GM19452 (cell line): ENCODE data around the gene KRT6C.
"Not testable (repeated sequence)": the region's sequence is repeated elsewhere in the genome, so short reads cannot be mapped to it uniquely, and the experiment has no call there.

Experiments used
- ATAC-seq: cut with Tn5 transposase; IDR thresholded peaks from one replicate; pipeline ENCODE4 v1.9.1; 2021; ENCODE audit not compliant: unreplicated experiment

Gene KRT6C

DNA sequence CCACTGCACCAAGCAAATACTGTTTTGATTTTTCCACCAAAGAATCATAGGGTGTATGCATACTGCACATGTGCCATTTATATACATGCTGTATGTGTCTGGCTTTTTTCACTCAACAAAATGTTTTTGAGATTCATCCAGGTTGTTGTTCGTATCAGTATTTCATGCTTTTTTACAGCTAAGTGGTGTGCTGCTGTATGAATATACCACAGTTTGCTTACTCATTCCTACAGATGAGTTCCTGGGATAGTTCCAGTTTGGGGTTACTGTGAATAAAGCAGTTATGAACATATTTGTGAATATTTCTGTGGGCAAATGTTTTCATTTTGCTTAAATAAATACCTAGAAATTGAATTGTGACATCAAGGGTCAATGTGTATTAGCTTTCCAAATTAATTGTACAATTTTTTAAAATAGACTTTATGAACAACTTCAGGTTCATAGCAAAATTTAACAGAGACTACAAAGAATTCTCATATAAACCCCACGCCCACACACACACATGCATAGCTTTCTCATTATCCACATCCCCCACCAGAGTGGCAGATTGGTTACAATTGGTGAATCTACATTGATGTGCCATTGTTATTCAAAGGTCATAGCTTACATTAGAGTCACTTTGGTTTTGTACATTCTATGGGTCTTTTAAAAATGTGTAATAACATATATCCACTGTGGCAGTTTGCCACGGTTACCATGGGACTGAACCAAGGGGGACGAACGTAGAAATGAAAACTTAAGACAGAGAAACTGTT is 26.4 kb upstream of the KRT6C start:
- no peak for ATAC-seq

- no peak for ATAC-seq
These were observed 25.3 kb upstream of the KRT6C start for GRCh38 chr12:52498946-52499345.

DNA sequence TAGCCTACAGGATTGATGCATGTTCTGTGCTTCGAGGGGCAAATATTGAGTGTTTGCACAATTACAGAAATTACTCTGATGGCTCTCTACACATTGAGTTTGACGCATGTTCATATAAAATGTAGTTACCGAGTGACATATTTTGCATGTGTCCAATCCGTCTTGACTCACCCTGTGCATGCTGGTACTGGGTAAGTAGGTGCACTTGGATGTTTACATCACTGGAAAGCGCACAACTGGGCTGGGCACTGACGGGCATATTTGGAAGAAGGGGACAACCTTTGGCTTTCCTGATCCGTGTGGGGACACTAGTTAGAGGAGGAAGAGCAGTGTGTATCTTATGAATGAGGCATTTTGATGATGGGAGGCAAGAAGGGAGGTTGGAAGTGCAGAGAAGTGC is 24.4 kb upstream of the KRT6C start:
- no peak for ATAC-seq

- ATAC-seq, result no peak
These were observed 23.0 kb upstream of the KRT6C start for GRCh38 chr12:52496590-52497071.

- ATAC-seq, result no peak
These were observed 22.4 kb upstream of the KRT6C start for GRCh38 chr12:52496054-52496453.

DNA sequence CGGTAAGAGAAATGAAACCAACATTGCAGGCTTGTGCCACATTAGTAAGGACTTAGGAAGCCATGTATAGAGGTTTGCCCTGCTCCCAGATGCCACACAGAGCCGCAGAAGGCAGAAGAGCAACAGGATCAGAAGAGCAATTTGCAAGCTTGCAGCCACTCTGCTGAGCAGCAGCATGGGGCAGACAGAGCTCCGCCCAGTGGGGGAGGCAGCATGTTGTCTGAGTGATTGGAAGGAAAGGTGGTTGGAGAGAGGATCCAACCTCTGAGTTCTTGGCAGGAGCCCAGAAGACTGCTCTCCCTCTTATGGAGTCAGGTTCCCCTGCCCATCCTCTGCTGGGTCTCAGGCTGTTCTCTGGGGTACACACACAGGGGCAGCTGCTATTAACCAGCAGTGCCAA is 21.8 kb upstream of the KRT6C start:
- ATAC-seq, result no peak

- ATAC-seq, result no peak
These were observed 20.9 kb upstream of the KRT6C start for GRCh38 chr12:52494518-52494917.

DNA sequence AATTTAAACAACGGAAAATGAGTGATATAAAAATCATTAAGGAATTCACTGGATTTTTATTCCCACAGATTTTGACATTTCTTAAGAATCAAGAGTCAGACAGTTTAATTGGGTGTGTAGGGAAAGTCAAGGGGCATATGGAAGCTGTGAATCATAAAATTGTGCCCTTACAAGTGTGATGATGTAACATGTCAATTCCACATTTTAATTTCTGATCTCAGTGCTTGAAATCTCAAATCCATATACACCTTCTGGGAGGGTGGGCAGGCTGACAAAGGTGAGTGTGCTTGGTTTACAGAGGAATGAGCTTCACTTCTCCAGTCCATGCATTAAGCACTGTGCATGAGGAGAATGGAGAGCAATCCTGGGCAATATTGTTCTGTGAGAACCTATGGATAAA is 20.5 kb upstream of the KRT6C start:
- no peak for ATAC-seq

DNA sequence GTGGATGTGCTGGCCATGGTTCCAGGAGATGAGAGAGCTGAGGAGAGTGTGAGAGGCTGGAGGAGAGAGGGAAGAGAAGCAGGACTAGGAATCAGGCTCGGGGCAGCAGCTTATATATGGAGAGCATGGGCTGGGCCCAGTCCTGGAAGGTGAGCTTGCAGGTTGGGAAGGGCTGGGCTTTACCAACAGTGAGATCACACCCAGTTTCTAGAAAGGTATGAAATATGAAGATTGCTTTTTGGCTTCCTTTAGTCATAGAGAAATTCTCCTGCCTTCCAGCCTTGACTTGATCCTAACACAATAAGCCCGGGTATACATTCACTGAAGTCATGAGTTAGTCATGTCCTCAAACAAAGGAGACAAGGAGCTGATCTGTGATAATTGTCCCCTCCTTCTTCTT is 19.6 kb upstream of the KRT6C start, which contains the start of gene KRT6A:
Gene KRT6A, minus strand, starts transcription at position 86 of the 400 bp plus-strand sequence. Its CDS starts 69 bp downstream, at position 17.
- no peak for ATAC-seq

GRCh38 chr12:52492405-52492804 is 18.8 kb upstream of the KRT6C start:
- not testable (repeated sequence) for ATAC-seq

DNA sequence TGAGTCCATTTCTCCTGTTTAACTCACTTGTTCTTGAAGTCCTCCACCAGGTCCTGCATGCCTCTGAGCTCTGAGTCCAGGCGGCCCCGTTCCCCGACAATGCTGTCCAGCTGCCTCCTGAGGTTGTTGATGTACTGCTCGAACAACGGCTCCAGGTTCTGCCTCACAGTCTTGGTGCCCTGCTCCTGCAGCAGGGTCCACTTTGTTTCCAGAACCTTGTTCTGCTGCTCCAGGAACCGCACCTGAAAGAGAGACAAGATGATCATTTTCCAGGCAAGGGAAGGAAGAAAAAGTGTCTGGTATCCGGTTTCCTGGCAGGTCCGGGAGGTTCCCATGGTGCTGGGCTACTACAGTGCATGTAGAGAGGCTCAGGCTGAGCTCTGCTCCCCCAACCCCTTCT is 17.9 kb upstream of the KRT6C start:
- not testable (repeated sequence) for ATAC-seq

DNA sequence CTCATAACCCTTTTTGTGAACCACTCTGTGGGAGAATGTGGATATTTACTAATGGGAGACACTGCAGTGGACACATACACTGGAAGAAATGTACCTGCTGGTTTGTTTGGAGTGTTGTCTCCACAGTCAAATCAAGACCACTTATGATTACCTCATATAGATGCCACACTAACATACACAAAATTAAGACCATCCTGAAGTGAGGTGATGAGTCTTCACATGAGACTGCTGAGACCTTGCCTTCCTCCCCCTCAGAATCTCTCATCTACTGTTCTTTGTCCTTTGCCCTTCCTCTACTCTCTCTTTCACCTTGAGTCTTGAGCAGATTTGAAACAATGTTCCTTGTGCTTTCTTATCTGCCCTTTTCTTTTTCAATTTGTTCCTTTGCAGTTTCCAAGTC is 15.1 kb upstream of the KRT6C start:
- ATAC-seq, result no peak

DNA sequence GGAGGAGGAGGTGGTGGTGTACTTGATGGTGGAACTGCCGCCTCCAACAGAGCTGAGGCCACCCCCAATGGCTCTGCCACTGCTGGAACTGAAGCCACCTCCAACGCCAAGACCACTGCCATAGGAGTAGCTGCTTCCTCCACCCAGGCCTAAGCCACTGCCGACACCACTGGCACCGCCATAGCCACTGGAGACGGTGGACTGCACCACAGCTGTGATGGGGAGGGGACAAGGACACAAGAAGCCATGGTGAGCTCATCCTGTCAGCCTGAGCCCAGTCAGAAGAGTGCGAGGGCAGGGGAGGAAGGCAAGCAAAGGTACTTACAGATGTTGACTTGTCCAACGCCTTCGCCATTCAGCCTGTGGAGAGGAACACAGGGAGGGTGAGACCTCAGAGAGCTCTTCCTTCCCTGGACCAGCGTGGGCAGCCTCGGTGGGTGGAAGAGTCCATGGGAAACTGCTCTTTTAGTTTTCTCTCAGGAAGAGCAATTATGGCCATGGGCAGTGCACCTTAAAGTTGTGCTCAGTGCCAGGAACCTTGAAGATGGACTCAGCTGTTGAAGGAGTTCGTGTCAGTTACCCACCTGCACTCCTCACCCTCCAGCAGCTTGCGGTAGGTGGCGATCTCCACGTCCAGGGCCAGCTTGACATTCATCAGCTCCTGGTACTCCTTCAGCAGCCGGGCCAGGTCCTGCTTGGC is 14.3 kb upstream of the KRT6C start:
- not testable (repeated sequence) for ATAC-seq

- no peak for ATAC-seq
These were observed 13.6 kb upstream of the KRT6C start for GRCh38 chr12:52487211-52487610.

GRCh38 chr12:52486166-52487105 is 12.8 kb upstream of the KRT6C start:
- no peak for ATAC-seq

- ATAC-seq, result no peak
These were observed 6.5 kb upstream of the KRT6C start for GRCh38 chr12:52480073-52480472.

GRCh38 chr12:52477651-52478050 is 4.0 kb upstream of the KRT6C start:
- ATAC-seq, result no peak

GRCh38 chr12:52474212-52474611 is 607 bp upstream of the KRT6C start:
- ATAC-seq, result no peak

DNA sequence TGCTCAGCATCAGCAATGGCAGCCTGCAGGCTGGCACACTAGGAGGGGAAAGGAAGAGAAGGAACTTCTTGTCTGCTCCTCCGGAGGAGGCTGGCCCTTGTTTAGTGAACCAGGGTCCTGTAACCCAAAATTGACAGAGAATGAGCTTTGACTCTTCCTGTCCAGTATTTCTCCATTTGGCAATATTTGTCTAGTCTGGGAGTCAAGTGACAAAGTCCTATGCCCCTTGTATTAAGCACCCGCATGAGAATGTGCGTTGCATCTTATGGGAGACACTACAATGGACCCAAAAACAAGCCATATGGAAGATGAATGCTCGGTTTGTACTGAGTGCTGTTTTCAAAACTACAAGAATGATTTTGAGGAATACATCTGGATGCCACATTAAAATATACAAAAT is 3.8 kb downstream of the KRT6C start:
- ATAC-seq, result no peak

- ATAC-seq, result no peak
These were observed 8.7 kb downstream of the KRT6C start for GRCh38 chr12:52464897-52465296.

DNA sequence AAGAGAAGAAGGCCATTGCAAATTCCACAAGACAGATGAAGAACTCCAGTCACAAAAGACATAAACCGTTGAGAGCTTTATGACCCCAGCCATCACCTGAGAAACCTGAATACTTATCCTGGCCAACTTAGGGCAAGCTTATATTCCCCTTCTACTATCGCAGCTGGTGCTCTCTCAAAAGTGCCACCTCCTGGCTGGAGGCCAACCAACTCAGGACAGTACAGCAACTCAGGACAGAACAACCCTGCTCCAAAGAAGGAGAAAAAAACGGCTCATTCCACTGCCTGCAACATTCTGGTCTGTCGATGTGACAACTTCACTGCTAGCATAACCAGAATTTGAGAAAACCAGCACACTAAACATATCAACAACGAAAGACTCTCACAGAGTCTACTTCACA is 11.9 kb downstream of the KRT6C start:
- ATAC-seq, result no peak
